NCI-H1417 (cell line): Measurements from ENCODE around the gene PPIF.
A peak's percentile ranks its signal among the peaks of the same experiment; 100 is the strongest.

ENCODE experiments used
- DNase-seq, 3 experiments: peaks; one replicate each; lab custom pipeline; 2025; lab: John Stamatoyannopoulos, UW

Gene PPIF

GRCh38 chr10:79402951-79403350, 55.7 kb downstream of the PPIF start:
- DNase-seq = peak in 1 of 3 experiments; percentile 1

- DNase-seq = peak in 1 of 3 experiments; percentile 9
Measured at GRCh38 chr10:79403441-79404230, 56.4 kb downstream of the PPIF start.

GRCh38 chr10:79404231-79404609, 57.0 kb downstream of the PPIF start:
- no peak for DNase-seq

GRCh38 chr10:79404690-79405131, 57.4 kb downstream of the PPIF start:
- no peak for DNase-seq
